ENCODE results near the gene PTPRN2.
"Not testable (repeated sequence)": the region's sequence is repeated elsewhere in the genome, so short reads cannot be mapped to it uniquely, and the experiment has no call there.

The PTPRN2 gene

DNA sequence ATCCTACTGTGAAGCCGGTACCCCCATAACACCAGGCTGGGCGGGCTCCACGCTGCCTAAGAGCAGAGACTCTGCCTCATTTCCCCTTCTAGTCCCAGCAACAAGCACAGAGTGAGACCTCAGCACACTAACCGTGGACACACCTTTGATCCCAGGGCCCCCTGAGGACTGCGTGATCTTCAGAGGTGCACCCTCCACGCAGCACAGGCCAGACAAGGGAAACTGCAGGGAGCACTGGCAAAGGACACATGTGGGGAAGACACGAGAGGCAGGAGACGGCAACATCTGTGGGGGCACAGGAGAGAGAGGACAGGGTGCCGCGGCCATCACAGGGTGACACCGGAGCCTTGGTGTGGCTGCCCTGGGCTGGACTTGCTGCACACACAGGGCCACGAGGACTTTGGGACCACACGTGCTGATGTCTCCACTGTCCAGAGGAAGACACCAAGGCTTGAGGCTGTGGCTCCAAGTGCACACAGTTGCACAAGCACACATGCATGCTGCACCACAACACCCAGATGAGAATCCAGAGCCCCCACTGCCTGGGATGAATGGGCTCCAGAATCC, 128.8 kb downstream of the PTPRN2 start:
- no peak for DNase-seq

- DNase-seq: no peak
These were observed 129.5 kb downstream of the PTPRN2 start for GRCh38 chr7:158458096-158458495.

GRCh38 chr7:158457586-158457985, 130.0 kb downstream of the PTPRN2 start:
- DNase-seq: not testable (repeated sequence)

GRCh38 chr7:158454631-158455030, 133.0 kb downstream of the PTPRN2 start:
- DNase-seq: no peak

DNA sequence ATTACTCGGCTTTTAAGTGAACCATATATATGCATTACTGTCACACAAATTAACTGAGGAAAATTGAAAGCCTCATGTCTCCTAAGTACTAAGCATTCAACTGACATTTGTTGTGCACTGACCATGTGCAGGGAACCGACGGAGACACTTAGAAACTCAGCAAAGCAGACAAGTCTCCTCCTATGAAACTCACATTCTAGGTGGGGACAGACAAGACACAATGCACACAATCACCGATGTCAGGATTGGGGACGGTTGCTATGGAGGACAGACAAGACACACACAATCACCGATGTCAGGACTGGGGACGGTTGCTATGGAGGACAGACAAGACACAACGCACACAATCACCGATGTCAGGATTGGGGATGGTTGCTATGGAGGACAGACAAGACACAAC, 134.0 kb downstream of the PTPRN2 start:
- no peak for DNase-seq

- DNase-seq: no peak
These were observed 135.3 kb downstream of the PTPRN2 start for GRCh38 chr7:158452331-158452730.

GRCh38 chr7:158450476-158451124, 137.0 kb downstream of the PTPRN2 start:
- DNase-seq: no peak

- DNase-seq: no peak
These were observed 137.7 kb downstream of the PTPRN2 start for GRCh38 chr7:158449942-158450341.

DNA sequence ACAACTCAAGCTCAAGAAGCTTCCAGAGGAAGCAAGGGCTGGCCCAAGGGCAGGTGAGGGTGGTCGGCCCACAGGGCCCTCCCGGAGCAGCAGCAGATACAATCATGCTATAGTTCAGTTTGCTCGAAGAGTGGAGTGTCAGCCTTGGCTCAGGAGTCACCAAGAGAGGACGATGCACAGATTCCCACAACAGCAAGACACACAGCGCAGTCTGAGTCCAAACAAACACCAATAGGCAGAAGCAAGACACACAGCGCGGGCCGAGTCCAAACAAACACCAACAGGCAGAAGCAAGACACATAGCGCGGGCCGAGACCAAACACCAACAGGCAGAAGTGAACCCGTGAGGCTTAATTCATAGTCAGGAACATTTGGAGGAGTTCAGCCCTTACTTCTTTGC, 138.4 kb downstream of the PTPRN2 start:
- no peak for DNase-seq

DNA sequence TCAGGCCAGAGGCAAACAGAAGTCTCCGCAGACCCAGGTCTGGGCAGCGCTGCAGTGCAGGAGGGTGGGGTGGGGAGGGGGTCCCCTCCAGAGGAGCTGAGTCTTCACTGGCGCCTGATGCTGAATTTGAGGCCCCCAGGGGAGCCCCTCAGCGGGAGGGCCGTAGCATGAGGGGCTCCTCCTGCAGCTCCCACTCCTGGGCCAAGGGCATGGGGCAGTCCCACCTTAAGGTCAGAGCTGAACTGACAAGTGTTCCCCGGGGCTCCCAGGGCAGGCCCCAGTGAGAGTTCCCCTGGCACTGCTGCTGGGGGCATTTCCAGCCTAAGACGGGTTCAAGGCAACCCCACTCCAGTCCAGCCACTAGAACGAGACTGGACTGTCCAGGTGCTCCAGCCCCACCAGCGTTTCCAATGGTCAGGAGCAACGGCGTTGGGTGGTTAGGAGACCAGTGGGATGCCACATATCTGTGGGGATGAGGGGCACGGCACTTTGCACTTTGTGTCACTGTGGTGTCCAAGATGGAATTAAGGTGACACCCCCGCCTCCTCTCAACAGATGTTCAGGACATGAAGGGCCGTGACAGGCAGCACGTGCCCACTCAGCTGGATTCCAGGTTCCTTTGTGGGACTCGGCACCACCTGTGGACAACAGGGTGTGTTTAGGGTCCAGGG, 139.1 kb downstream of the PTPRN2 start:
- no peak for DNase-seq

- DNase-seq: no peak
These were observed 140.0 kb downstream of the PTPRN2 start for GRCh38 chr7:158447506-158448171.

DNA sequence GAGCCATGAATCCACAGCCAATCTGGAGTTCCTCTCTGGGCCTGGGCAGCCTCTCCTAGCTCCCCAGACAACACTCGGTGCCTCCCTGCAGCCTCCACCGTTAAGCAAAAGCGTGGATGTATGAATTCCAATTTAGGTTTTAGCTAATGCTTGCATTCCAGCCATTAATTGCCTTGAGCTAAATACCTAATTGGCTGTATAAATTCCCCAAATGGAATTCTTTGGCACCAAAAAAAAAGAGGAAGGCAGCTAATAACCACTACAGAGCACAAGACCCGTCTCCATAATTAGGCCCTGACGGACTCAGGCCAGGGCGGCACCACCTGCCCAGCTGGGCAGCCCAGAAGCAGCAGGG, 140.5 kb downstream of the PTPRN2 start:
- no peak for DNase-seq

DNA sequence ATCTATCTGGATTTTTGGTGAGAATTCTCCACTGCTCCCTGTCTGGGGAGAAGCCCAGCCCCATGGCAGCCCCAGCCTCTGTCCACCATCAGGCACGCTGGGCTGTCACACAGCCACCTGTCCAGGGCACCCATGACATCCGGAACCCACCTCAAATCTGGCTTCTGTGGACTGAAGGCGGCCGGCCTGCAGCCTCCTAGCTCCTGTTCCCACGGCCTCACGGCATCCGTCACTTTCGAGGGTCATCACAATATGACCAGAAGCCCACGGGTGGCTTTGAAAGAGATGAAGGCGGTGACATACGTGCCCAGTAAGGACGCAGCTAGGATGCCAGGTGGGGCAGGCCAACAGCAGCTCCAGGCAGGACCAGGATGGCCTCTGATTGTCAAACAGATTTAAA, 140.9 kb downstream of the PTPRN2 start:
- no peak for DNase-seq

- DNase-seq: no peak
These were observed 141.3 kb downstream of the PTPRN2 start for GRCh38 chr7:158446281-158446680.

DNA sequence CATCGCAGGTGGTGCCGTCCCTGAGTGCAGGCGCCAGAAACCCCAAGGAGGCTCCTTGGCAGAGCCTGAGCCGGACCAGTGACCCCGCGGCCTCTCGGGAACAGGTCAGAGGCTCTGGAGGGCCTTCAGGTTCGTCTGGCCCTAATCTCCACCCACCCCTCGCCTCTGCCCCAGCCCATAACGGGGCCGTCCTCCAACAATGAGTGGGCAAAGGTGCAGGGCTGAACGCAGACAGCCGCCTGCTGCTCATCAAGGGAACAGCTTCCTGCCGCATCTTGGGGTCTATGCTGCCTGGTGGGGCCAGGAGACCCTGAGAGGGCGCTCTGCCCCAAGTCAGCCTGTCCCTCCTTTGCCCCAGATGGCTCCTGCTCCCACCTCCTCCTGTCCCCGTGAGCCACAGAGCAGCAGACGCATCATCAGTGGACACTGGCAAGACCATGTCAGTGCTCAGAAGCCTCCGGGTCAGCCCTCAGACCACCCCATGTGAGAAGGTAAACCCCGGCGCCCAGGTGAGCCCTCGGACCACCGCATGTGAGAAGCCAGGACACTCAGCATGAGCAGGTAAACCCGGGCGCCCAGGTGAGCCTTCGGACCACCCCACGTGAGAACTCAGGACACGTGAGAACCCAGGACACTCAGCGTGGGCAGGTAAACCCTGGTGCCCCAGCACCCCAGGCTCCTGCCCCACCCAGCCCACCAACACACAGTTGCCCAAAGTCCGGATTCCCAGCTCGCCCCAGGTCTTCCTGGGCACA, 142.0 kb downstream of the PTPRN2 start:
- no peak for DNase-seq

DNA sequence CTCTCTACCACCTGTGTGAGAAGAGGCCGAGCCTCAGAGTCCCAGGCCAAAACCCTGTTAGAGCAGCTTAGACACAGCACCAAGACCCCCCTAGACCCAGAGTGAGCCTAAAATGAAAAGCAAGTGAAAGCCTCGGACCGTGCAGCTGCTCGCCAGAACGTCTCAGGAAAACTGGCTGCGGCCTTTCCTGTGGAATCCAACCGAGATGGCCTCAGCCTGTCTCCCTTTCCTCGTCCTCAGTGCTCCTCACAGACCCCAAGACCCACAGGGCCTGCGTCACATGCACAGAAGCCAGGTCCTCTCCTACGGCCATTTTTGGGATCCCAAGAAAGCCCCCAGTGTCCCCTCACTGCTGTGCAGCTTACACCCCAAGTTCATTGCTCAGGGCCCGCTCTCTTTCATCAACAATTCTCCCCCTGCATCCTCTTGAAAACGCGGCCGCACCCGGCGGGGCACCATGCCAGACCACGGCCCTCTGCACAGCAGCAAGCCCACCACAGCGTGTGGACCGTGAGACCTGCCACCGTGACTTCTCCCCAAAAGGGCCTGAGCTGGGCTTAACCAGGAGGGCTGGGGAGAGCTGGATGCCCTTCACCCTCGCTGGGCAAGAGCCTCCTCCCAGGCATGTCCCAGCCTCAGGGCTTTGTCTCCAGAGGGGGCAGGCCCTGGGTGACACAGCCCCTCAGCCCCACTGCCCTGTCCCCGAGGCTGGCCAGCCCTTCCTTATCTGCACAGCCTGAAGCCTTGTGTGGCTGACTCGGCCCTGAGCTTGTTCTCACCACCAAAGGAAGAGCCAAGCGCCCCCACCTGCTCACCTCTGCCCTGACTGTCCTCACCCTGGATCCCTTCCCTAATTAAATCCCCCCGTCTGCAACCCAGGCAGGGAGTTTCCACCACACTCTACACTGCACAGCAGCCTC, 142.9 kb downstream of the PTPRN2 start:
- DNase-seq: no peak

- no peak for DNase-seq
These were observed 143.7 kb downstream of the PTPRN2 start for GRCh38 chr7:158443688-158444483.

- no peak for DNase-seq
These were observed 144.5 kb downstream of the PTPRN2 start for GRCh38 chr7:158443014-158443687.

DNA sequence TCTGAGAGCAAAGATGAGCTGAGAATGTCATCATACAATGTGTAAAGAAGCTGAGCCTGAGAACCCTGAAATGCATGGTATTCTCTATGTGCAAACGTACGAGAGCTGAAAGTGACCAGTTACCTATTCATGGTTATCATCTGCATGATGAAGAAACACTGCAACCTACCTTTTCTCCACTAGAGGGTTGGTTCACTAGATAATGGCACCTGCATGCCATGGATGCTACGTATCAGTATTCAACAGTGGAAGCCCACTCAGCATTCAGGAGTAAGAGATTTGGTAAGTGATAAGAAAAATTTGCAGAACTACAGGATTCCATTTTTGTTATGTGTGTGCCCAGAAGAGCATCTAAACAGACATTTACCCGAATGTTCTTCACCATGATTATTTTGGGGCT, 145.4 kb downstream of the PTPRN2 start:
- DNase-seq: no peak

GRCh38 chr7:158439035-158439434, 148.6 kb downstream of the PTPRN2 start:
- DNase-seq: no peak

Measured in stimulated activated CD4-positive, alpha-beta T cell treated with anti-CD3 and anti-CD28 coated beads, Interleukin-15, amount 100 ng/mL, for 24 hours (primary cell).